Motor neuron (in vitro differentiated cells): ENCODE data around the gene MLX. TPM values are rescaled to one million over a fixed set of nuclear protein-coding genes. Genes with fewer than 3 reads are reported as not detected.

ENCODE experiments used
- ATAC-seq, 8 experiments: fragments of 200-7000 bp; cut with Tn5 transposase; replicated peaks in 6 of 8; 2 replicates each; pipeline ENCODE4 v1.8.0; 2021; ENCODE audit warnings: mild to moderate bottlenecking in 8 of 8, moderate library complexity in 8 of 8
- H3K27ac ChIP-seq, 2 donors: fragments of 250-450 bp; sonication (Bioruptor Pico); 2 replicates each; pipeline ENCODE4 v1.9.0; 2021; ENCODE audit warnings: antibody characterized with exemption in 2 of 2, mild to moderate bottlenecking in 2 of 2, moderate library complexity in 1 of 2
- H3K4me1 ChIP-seq, 2 donors: fragments of 250-450 bp; sonication (Bioruptor Pico); replicated peaks in 1 of 2; 2 replicates each; pipeline ENCODE4 v1.6.1; 2021; ENCODE audit warnings: antibody characterized with exemption in 2 of 2, mild to moderate bottlenecking in 2 of 2, moderate library complexity in 1 of 2
- H3K4me3 ChIP-seq, 5 donors: fragments of 250-450 bp; sonication (Bioruptor Pico); 2 replicates each; pipeline ENCODE4 v1.9.0; 2021; ENCODE audit warnings: antibody characterized with exemption in 5 of 5, mild to moderate bottlenecking in 5 of 5, moderate library complexity in 4 of 5
- WGBS, 10 experiments: fragments of 450-650 bp; shearing (Covaris generic); methylation state at CpG; one replicate each; pipeline ENCODE4 v1.0.0; 2022; 5-methylcytosine and 5-hydroxymethylcytosine counted together
- in situ Hi-C, 9 experiments: fragments of 400-800 bp; cut with MboI; loops; one replicate each; pipeline ENCODE4 v1.15.0; 2021; ENCODE audit warnings: low sequenced_read_pairs in 9 of 9, low pct_unique_long_range_greater_than_20kb in 2 of 9; ENCODE audit not compliant: unreplicated experiment in 9 of 9
- total RNA-seq, 8 experiments: library from RNA; unstranded; fragments of 300-600 nt; gene quantifications; 2 replicates each; pipeline versions ENCODE4 v1.2.3 to v1.2.4, GENCODE V29; 2022

The MLX gene
- total RNA-seq, 8 experiments from 2014 or later, result 17.3 to 48.0 (median 25.6) TPM

DNA sequence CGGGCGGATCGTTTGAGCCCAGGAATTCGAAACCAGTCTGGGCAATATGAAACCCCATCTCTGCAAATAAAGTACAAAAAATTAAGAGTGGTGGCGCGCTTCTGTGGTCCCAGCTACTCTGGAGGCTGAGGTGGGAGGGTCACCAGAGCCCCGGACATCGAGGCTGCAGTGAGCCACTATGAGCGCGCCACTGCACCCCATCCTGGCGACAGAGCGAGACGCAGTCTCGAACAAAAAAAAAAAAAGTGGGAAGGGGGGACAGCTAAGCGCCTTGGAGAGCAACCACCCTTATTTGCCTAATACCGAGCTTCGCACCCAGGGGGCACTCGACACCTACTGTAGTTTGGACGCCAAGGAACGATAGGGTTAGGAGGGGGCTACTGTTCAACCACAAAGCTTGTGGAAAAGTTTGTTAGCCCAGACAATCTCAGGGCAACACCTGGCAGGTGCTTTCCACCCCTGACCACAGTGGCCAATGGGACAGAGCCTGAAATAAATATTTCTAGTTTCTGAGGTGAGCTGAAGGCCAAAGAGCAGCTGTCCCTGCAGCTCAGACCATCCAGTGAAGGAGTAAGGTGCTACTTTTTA lies 11.5 kb downstream of the MLX start:
- Histone ChIP-seq H3K4me3 (peak overlapping the region; percentile 58 to 74 (median 65)), H3K4me1 (peaks cover 7 to 8% of the 10 kb centered on the region in 2 donors), H3K27ac (peak overlapping the region in 1 of 2 donors; percentile 11)
- peak; percentile 21 to 75 (median 68) for ATAC-seq
- WGBS, 10 experiments, result 0 to 7% (median 0%) methylated on average over 2 to 10 of the region's 20 CpGs; no CpG with 5 or more reads in 2 of the 10 experiments
- in situ Hi-C loops, result loop anchor here in 1 of 9 experiments (25.0 kb wide), 1 partner anchor 91 kb away; no protein-coding TSS in a partner anchor

DNA sequence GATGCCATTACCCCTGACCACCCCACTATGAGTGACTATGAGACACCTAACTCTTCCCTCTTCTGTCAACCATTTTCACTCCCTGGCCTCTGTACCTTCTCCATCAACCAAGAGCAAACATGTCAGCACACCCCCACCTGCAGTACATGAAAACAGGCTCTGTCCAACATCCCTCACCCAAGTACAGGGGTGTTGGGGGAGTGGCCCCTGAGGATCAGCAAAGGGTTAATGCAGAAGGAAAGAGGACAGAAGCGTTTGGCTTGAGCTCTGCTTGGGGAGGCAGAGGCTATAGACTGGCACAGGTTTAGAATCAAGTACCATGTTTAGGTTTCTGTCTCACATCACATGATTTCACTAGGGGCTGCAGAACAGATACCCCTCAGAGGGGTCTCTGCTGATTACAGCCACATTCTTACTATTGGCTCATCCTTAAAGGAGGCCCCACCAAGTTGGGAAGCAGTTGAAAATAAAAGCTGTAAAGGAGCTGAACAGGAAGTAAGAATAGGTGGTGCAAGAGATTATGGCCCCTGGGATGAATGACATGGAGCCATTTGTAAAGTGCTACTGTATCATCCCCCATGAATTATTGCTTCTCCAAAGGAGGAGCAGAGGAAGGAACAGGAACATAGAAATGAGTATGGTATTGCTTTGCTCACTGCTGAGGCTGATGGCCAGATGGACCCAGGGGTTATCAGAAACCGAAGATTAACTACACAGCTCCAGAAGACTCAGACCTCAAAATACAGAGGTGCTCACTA lies 13.1 kb downstream of the MLX start:
- no peak overlapping the region for H3K4me3 ChIP-seq
- ATAC-seq, result no peak
- peaks cover 7 to 8% of the 10 kb centered on the region in 2 donors for H3K4me1 ChIP-seq
- 0 to 100% (median 14%) methylated on average over 1 of the region's 2 CpGs; no CpG with 5 or more reads in 5 of the 10 experiments for WGBS, 10 experiments
- in situ Hi-C loops, result loop anchor here in 1 of 9 experiments (25.0 kb wide), 1 partner anchor 93 kb away; no protein-coding TSS in a partner anchor
- H3K27ac ChIP-seq, result no peak overlapping the region

DNA sequence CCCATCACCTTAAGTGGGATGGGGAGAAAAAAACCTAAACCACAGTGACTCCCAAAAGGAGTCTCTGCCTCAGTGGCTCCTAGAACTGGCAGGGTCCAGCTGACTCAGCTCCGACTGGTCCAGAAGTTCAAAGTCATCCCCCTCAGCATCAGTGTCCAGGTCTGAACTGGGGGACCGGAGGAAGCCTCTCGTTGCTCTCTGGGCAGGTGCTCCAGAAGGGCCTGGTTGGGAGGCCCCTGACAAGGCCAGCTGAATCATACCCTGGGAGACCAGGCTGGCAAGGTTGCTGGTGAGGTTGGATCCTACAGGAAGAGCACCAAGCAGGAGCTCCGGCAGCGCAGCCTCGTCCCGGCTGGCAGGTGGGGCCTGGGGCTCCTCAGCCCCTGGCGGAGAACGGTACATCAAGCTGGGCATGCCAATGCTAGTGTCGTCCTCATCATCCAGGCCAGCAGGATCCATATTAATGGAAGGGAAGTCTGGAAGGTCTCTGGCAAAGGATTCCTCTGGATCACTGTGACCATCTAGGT lies 14.9 kb downstream of the MLX start:
- no peak for ATAC-seq
- 50 to 100% (median 98%) methylated on average over 1 to 8 of the region's 10 CpGs; no CpG with 5 or more reads in 5 of the 10 experiments for WGBS, 10 experiments
- in situ Hi-C loops, result loop anchor here in 1 of 9 experiments (25.0 kb wide), 1 partner anchor 95 kb away; no protein-coding TSS in a partner anchor

DNA sequence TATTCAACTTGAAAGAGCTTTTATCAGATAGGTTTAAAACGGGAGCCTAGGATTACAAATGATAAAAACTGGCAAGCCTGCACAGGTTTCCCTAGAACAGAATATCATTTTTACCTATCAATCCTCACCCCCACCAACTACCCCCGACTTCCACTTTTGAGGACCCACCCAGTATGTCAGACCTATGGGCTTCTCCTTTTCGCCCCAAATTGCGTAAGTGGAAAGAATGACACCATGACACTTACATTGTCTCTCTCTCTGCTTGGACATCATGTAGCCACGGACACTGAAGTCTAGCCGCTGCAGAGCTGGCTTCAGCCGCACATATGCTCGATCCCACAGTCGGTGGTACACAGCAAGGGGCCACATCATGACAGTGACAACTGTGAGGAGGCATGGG lies 18.0 kb downstream of the MLX start:
- no peak overlapping the region for H3K27ac ChIP-seq
- in situ Hi-C loops, result loop anchor here in 1 of 9 experiments (25.0 kb wide), 1 partner anchor 98 kb away; no protein-coding TSS in a partner anchor
- WGBS, 10 experiments, result 38 to 100% (median 92%) methylated on average over 1 to 9 of the region's 9 CpGs; no CpG with 5 or more reads in 3 of the 10 experiments
- no peak for ATAC-seq
- H3K4me3 ChIP-seq, result no peak overlapping the region
- H3K4me1 ChIP-seq, result no peaks in the 10 kb centered on the region

More for the DNA sequence above, 14.9 kb downstream of the MLX start:
- Histone ChIP-seq H3K4me1 (peaks cover 5% of the 10 kb centered on the region in 2 donors), H3K27ac (no peak overlapping the region), H3K4me3 (no peak overlapping the region)

DNA sequence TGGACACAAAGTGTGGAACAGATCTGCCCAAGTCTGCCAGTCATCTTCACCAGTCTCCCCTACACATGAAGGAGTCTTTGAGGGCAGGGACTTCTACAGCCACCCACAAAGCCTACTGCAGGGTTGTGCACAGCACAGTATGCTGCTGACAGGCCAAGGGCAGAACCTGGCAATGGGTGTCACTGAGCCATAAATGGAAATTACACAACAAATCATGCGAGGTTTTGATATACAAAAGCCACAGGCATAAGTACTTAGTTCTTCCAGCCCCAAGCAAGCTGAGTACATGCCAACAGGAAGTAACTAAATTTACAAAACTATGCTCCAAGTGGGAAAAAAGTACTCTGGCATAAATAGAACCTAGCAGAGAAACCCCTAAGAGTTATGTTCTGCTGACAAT lies 18.5 kb downstream of the MLX start:
- in situ Hi-C loops, result loop anchor here in 1 of 9 experiments (25.0 kb wide), 1 partner anchor 98 kb away; no protein-coding TSS in a partner anchor
- Histone ChIP-seq H3K4me3 (no peak overlapping the region), H3K27ac (no peak overlapping the region), H3K4me1 (no peaks in the 10 kb centered on the region)
- peak in 3 of 8 experiments; percentile 59 to 100 (median 99) for ATAC-seq
- 0 to 100% (median 75%) methylated on average over 1 of the region's 1 CpG; no CpG with 5 or more reads in 5 of the 10 experiments for WGBS, 10 experiments

DNA sequence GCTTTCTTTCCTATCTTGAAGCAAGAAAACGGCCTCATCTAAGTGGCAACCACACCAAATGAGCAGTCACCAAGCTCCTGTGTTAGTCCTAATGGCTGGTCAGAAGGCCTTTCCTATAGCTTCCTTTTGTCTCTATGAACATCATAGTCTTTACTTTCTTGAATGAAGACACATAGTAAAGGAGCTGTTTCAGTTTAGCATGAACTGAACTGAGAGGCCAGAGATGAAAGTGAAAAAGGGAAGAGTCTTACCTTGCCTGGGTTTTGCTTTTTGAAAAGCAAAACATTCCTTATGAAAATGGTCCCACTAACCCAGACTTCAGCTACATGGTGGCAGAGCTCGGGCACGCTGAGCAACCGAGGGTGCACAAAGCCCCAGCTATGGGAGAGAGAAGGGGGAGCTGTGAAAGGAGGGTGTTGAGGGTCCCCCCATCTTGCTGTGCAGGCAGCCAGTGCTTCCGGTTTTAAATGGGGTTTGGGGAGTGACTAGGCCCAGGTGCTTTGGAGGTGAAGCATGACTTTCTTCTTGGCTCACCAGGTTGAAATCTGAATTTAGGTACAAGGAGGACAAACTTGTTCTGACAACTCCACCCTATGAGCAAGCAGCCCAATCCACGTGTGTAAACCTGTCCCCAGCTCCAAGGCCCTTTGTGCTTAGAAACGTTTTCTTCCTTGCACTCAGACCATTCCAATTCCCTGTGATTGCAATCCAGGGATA lies 19.8 kb downstream of the MLX start:
- in situ Hi-C loops, result loop anchor here in 1 of 9 experiments (25.0 kb wide), 1 partner anchor 99 kb away; no protein-coding TSS in a partner anchor
- ATAC-seq, result no peak
- H3K27ac ChIP-seq, result no peak overlapping the region
- 48 to 96% (median 78%) methylated on average over 1 to 7 of the region's 7 CpGs; no CpG with 5 or more reads in 2 of the 10 experiments for WGBS, 10 experiments
- H3K4me3 ChIP-seq, result no peak overlapping the region
- no peaks in the 10 kb centered on the region for H3K4me1 ChIP-seq

DNA sequence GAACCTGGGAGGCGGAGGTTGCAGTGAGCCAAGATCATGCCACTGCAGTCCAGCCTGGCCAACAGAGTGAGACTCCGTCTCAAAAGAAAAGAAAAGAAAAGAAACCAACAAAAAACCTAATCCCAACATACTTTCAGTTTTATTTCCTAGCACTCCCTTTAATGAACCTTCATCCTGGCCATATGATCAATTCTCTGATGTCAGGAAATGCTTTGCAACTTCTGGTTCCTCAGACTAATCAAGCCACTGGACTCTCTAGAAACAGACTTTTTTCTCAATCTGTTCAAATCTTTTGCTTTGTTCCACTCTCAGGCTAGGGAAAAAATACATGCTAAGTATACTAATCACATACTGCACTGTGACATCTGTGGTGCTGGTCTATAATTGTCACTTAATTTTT lies 24.0 kb downstream of the MLX start:
- Histone ChIP-seq H3K4me3 (no peak overlapping the region), H3K27ac (no peak overlapping the region), H3K4me1 (no peaks in the 10 kb centered on the region)
- in situ Hi-C loops, result loop anchor here in 1 of 9 experiments (25.0 kb wide), 1 partner anchor 104 kb away; no protein-coding TSS in a partner anchor
- ATAC-seq, result no peak
- 60 to 100% (median 90%) methylated on average over 1 to 2 of the region's 2 CpGs; no CpG with 5 or more reads in 5 of the 10 experiments for WGBS, 10 experiments

DNA sequence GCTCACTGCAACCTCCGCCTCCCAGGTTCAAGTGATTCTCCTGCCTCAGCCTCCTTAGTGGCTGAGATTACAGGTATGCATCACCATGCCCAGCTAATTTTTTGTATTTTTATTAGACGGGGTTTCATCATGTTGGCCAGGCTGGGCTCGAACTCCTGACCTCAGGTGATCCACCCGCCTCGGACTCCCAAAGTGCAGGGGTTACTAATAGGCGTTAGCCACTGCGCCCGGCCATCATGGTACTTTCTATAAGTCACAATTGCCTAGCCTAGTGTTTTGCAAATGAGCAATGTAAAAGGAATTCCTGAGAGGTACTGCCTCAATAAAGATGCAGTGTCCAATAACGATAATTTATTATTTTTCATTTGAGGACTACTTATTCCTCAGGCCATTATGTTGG lies 24.5 kb downstream of the MLX start:
- 83 to 100% (median 93%) methylated on average over 4 to 8 of the region's 9 CpGs; no CpG with 5 or more reads in 2 of the 10 experiments for WGBS, 10 experiments
- H3K4me3 ChIP-seq, result no peak overlapping the region
- no peak overlapping the region for H3K27ac ChIP-seq
- in situ Hi-C loops, result loop anchor here in 1 of 9 experiments (25.0 kb wide), 1 partner anchor 104 kb away; no protein-coding TSS in a partner anchor
- ATAC-seq, result no peak
- H3K4me1 ChIP-seq, result no peaks in the 10 kb centered on the region

DNA sequence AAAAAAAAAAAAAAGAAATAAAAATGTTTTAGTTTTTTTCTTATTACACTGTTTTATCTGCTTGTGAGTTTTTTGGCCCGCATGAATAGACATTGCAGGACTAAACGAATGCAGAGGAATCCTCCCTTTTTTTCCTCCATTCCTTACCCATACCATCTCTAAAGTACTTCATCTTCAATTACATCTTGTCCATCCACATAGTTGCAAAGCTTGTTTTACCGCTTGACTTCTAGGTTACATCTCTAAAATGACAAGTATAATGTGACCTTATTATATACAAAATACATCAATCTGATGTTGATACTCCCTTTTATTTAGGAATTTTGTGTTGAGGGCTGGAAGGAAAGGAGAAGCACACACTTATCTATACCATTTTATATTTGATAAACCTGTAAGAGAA lies 29.5 kb downstream of the MLX start:
- Histone ChIP-seq H3K4me3 (no peak overlapping the region), H3K4me1 (no peaks in the 10 kb centered on the region), H3K27ac (no peak overlapping the region)
- 80 to 100% (median 94%) methylated on average over 1 to 3 of the region's 3 CpGs; no CpG with 5 or more reads in 1 of the 10 experiments for WGBS, 10 experiments
- in situ Hi-C loops, result loop anchor here in 1 of 9 experiments (25.0 kb wide), 1 partner anchor 109 kb away; no protein-coding TSS in a partner anchor
- ATAC-seq, result no peak

DNA sequence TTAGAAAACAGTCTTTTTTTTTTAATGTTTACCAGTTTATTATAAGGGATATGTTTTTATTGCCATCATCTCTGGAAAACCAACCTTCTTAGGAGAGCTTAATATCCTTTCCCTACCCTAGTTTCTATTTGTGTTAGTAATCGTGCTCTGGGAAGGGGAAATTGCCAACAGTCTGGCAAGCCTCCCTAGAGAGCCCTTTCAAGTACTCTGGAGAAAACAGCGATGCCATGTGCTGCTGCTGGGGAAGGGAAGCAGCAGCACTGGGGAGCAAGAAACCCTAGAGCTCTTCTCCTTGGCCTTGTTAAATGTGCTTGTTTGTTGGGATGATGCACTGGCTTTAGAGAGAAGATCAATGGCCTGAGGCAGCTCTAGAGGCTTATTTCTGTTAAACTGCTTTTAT lies 32.0 kb downstream of the MLX start:
- no peak for ATAC-seq

DNA sequence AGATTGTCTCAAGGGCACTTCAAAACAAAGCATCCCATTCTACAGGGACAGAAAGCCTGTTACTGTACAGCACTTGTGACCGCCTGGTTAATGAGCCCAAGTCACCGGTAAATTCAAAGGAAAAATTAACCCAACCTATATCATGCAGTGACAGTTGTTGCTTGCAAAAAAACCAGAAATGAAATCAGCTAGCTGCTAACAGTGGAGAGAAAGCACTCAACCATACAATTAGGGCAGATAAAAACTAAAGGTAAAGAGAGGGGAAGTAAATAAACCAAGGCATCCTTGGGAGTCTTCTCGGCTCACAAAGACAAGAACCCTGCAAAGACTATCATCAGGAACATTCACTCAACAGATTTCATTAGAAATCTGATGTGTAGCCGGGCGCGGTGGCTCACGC lies 36.4 kb downstream of the MLX start:
- Histone ChIP-seq H3K4me1 (peaks cover 0 to 7% of the 10 kb centered on the region in 2 donors), H3K4me3 (no peak overlapping the region), H3K27ac (no peak overlapping the region)
- WGBS, 10 experiments, result 65 to 100% (median 97%) methylated on average over 1 to 7 of the region's 7 CpGs; no CpG with 5 or more reads in 3 of the 10 experiments
- in situ Hi-C loops, result no loop called here
- ATAC-seq, result no peak

More for the DNA sequence above, 32.0 kb downstream of the MLX start:
- H3K4me3 ChIP-seq, result no peak overlapping the region
- in situ Hi-C loops, result loop anchor here in 1 of 9 experiments (25.0 kb wide), 1 partner anchor 112 kb away; no protein-coding TSS in a partner anchor
- no peaks in the 10 kb centered on the region for H3K4me1 ChIP-seq
- H3K27ac ChIP-seq, result no peak overlapping the region
- 49 to 100% (median 76%) methylated on average over 1 to 2 of the region's 2 CpGs; no CpG with 5 or more reads in 2 of the 10 experiments for WGBS, 10 experiments

DNA sequence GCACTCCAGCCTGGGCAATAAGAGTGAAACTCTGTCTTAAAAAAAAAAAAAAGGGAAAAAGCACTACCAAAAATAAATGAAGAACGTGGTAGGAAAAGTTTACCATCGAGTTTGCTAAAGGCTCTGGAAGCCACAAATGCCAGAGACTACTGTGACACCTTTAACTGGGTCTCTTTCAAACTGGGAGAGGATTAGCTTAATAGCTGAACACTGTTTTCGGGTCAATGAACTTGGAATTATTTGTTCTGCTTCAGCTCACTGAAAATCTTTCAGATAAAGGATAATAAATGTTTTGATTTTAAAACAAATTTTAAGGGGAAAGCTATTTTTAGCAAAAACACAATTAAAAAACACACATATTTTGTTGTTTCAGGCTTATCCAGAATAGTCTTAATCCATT lies 40.9 kb downstream of the MLX start:
- WGBS, 10 experiments, result 11 to 79% (median 53%) methylated on average over 2 to 3 of the region's 3 CpGs; no CpG with 5 or more reads in 1 of the 10 experiments
- Histone ChIP-seq H3K4me3 (peak overlapping the region; percentile 64 to 90 (median 82)), H3K4me1 (peaks cover 3 to 12% of the 10 kb centered on the region in 2 donors), H3K27ac (no peak overlapping the region)
- in situ Hi-C loops, result no loop called here
- no peak for ATAC-seq
